Ramos (cell line): ENCODE results near the gene CD4.

Source experiments
- in situ Hi-C: fragments of 300-500 bp; cut with MboI; formaldehyde crosslinking; loops from one replicate; pipeline ENCODE4 v1.14.3; 2022; ENCODE audit warnings: low sequenced_read_pairs; ENCODE audit not compliant: unreplicated experiment

The CD4 gene

DNA sequence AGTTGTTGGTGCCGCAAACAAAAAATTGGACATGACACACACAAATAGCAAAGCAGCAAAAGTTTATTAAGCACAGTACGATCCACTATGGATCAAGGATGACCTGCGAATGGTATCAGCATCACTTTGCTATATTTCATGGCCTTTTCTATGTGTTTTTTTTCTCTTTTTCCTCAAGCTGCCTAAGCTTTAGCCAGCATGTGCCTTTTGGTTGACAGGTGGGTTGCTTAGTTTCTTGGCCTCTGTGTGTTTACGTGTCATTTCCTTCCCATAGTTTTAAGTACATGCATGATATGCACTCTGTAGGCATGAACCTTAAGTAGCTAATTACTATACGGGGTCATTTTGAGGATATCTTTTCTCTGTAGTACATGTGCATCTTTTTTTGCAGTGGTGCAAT, 9.8 kb downstream of the CD4 start:
- in situ Hi-C loops = no loop called here

DNA sequence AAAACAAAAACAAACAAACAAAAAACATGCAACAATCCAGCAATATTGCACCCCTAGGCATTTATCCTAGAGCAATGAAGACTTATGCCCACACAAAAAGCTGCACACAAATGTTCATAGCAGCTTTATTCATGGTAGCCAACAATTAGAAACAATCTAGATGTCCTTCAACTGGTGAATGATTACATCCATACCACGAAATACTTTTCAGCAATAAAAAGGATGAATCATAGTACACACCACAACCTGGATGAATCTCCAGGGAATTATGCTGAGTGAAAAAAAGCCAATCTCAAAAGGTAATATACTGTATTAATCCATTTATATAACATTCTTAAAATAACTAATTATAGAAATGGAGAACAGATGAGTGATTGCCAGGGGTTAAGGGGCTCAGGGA, 17.8 kb downstream of the CD4 start:
- in situ Hi-C loops = no loop called here

DNA sequence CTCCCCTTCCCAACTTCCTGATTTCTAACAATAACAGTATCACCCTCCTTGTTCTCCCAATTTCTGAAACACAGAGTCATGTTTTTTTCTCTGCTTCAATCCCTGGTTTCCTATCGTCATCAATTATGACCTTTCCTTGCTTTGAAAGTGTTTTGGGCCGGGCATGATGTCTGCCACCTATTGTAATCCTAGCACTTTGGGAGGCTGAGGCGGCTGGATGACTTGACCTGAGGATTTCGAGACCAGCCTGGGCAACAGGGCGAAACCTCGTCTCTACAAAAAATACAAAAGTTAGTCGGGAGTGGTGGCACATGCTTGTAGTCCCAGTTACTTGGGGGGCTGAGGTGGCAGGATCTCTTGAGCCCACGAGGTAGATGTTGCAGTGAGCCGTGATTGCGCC, 19.7 kb downstream of the CD4 start:
- in situ Hi-C loops = no loop called here

DNA sequence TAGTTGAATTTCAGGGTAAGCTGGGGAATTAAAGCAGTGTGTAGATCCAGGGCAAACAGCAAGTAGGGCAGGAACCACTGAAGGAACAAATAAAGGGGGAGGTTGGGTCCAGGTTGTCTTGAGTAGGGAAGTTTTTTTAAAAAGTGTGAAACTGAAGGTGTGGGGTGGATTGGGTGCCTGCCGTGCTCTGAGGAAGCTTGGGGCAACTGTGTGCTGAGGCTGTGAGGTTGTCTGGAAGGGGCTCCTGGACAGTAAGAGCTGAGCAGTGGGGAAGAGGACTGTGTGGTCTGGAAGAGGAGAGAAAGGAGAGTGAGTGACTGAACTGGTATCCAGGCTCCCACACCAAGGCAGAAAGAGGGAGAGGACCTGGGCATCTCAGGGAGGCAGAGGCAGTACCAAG, 21.4 kb downstream of the CD4 start:
- in situ Hi-C loops = no loop called here

DNA sequence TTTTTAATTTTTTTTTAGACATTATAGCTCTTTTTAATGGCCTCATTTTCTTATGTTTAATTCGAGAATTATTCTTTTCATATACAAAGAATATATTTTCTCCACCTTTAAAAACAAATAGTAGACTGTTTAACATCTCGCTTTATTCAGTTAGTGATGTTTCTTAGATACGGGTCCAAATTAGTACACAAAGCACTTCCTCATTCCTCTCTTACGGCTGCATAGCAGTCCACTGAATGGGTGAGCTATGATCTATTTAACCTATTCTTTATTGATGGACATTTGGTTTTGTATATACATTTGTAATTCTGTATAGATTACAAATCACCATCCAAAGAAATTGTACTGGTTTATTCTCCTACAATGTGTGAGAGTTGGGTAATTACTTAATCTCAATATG, 24.0 kb downstream of the CD4 start:
- in situ Hi-C loops = no loop called here

DNA sequence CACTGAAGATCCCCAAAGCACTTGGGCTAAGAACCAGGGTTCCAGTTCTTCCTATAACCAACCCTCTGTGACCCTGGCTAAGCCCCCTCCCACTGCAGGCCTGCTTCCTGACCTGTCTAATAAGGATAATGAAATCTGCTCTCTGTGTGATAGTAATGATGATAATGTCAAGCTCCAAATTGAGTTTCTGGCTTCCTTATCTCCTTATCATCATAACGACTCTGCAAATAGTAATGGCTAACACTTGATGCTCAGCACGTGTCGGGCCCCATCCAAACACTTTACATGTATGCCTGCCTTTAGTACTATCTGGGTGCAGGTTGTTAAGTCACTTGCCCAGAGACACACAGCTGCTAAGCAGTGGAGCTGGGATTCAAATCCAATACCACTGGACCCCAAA, 27.3 kb downstream of the CD4 start:
- in situ Hi-C loops = no loop called here

DNA sequence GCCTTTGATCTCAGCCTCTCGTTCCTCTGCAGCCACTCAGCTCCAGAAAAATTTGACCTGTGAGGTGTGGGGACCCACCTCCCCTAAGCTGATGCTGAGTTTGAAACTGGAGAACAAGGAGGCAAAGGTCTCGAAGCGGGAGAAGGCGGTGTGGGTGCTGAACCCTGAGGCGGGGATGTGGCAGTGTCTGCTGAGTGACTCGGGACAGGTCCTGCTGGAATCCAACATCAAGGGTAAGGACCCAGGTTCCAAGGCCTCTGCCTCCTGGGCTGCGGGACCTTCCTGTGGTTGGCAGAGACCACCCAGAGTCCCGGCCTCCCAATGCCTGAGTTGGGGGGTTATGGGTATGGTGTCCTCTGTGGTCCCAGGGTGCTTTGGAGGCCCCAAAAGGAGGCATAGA, 27.8 kb downstream of the CD4 start:
- in situ Hi-C loops = no loop called here

DNA sequence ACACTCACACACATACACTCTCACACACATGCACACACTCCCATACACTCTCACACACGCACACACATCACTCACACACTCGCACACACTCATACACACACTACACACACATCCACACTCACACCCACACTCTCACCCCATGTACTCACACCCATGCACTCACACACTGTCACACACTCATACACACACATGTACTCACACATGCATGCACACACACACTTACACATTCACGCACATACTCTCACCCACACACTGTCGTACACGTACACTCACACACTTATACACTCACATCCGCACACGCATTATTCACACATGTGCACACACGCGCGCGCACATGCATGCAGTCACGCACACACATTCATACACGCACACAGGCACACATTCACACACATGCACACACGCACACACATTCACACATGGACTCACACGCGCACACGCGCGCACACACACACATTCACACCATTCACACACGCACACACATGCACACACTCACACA, 28.4 kb downstream of the CD4 start:
- in situ Hi-C loops = no loop called here

DNA sequence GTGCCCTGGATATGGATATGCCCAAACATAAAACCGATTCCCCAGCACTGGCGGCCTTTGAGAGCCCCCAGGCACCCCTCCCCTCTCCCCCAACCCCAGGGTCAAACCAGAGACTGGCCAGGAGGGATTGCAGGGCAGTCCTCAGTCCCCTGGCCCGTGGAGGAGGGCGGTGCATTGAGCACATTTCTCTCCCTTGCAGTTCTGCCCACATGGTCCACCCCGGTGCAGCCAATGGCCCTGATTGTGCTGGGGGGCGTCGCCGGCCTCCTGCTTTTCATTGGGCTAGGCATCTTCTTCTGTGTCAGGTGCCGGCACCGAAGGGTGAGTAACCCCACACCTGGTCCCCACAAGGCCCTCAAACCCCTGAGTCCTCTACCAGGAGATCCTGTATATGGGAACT, 28.9 kb downstream of the CD4 start:
- in situ Hi-C loops = no loop called here

DNA sequence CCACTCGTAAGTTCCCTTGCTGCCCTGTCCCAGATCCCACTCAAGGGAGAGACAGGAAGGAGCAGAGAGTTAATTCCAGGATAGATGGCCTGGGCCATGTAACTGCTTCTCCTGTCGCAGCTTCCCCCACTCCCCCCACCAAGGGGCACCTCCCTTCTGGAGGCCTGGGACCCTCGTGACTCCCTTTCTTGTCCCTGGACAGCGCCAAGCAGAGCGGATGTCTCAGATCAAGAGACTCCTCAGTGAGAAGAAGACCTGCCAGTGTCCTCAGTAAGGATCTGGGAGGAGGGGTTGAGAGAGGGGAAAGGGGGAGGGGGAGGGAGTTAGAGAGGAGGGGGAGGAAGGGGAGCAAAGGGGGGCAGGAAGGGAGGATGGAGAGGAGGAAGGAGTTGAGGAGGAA, 29.3 kb downstream of the CD4 start:
- in situ Hi-C loops = no loop called here

DNA sequence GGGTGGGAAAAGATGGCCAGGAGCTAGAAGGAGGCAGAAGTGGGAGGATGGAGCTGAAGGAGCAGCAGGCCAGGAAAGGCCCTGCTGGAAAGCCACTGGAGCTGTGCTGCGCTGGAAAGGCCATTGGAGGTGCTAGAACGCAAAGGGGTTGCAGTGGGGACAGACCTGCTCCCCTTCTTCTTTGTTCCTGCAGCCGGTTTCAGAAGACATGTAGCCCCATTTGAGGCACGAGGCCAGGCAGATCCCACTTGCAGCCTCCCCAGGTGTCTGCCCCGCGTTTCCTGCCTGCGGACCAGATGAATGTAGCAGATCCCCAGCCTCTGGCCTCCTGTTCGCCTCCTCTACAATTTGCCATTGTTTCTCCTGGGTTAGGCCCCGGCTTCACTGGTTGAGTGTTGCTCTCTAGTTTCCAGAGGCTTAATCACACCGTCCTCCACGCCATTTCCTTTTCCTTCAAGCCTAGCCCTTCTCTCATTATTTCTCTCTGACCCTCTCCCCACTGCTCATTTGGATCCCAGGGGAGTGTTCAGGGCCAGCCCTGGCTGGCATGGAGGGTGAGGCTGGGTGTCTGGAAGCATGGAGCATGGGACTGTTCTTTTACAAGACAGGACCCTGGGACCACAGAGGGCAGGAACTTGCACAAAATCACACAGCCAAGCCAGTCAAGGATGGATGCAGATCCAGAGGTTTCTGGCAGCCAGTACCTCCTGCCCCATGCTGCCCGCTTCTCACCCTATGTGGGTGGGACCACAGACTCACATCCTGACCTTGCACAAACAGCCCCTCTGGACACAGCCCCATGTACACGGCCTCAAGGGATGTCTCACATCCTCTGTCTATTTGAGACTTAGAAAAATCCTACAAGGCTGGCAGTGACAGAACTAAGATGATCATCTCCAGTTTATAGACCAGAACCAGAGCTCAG, 30.0 kb downstream of the CD4 start:
- in situ Hi-C loops = loop anchor here (5.0 kb wide), 1 partner anchor 67 kb away; the partner anchor contains the start of gene MLF2

DNA sequence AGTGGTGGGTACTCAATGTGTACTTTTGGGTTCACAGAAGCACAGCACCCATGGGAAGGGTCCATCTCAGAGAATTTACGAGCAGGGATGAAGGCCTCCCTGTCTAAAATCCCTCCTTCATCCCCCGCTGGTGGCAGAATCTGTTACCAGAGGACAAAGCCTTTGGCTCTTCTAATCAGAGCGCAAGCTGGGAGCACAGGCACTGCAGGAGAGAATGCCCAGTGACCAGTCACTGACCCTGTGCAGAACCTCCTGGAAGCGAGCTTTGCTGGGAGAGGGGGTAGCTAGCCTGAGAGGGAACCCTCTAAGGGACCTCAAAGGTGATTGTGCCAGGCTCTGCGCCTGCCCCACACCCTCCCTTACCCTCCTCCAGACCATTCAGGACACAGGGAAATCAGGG, 30.8 kb downstream of the CD4 start:
- in situ Hi-C loops = loop anchor here (5.0 kb wide), 1 partner anchor 68 kb away; the partner anchor contains the start of gene MLF2

DNA sequence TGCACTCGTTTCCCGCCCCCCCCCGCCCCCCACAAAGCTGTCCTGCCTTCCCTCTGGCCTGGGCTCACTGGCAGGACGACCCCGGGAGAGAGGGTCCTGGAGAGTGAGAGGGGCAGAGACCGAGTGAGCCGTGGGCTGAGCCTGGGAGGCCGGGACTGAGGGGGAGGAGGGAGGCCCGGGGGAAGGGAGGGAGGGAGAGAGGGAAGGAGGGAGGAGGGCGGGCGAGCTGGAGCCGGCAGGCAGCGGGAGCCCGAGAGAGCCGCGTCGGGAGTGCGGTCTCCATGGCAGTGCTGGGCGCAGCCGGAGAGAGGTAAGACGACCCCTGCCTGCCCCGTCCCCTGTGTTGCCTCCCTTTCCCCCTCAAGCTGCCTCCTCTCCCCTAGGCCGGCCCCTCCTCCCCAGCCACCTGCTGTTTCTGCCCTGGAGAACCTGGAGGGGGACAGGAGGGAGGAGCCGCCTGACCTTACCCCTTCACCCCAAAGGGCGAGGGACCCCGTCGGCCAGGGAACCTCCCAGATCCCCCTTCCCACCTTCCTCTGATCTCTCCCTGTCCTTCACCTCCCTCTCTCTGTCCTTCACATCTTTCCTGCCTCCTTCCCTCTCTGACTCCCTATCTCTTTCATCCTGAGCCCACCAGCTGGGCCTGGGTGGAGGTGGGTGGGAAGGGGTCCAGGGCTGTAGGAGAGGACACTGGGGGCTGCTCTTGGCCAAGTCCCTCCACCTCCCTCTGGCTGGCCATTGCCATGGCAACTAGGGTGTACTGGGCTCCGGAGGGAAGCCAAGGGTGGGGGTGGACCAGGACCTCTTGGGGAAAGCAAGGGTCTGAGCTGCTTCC, 32.5 kb downstream of the CD4 start, which contains the start of gene GPR162:
TSS of gene GPR162 (plus strand) at position 231 of the 835 bp plus-strand sequence. CDS start 2,078 bp downstream, outside the sequence.
- in situ Hi-C loops = loop anchor here (5.0 kb wide), 1 partner anchor 70 kb away; the partner anchor contains the start of gene MLF2

DNA sequence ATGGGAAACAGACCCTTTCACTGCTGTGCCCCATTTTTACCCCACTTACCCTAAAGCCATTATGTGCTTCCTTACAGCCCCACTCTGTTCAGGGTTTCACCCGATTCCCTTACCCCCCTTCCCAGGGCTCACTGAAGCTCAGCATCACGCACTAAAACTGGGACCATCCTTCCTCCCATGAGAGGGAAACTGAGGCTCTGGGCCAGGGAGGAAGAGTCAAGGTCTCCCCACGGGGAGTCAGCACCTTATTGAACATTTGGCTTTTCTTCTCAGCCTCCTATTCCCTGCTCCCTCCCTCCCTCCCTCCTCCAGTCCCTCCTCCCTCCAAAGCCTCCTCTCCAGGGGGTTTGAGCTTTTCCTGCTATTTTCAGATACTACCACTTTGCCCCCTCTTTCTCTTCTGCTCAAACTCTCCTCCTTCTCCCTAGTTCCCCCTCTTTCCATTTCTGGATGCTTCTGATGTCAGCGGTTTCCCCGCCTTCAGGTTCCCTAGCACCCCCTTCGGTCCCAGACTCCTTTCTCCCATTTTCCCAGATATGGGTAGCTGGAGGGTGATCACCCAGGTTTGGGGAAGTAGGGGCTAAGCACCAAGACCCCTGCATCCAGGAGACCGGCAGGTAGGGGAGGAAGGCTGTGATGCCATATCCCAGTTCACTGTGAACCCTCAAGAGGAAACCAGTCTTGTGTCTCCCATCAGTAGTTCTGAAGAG, 33.3 kb downstream of the CD4 start:
- in situ Hi-C loops = loop anchor here (5.0 kb wide), 1 partner anchor 70 kb away; the partner anchor contains the start of gene MLF2

DNA sequence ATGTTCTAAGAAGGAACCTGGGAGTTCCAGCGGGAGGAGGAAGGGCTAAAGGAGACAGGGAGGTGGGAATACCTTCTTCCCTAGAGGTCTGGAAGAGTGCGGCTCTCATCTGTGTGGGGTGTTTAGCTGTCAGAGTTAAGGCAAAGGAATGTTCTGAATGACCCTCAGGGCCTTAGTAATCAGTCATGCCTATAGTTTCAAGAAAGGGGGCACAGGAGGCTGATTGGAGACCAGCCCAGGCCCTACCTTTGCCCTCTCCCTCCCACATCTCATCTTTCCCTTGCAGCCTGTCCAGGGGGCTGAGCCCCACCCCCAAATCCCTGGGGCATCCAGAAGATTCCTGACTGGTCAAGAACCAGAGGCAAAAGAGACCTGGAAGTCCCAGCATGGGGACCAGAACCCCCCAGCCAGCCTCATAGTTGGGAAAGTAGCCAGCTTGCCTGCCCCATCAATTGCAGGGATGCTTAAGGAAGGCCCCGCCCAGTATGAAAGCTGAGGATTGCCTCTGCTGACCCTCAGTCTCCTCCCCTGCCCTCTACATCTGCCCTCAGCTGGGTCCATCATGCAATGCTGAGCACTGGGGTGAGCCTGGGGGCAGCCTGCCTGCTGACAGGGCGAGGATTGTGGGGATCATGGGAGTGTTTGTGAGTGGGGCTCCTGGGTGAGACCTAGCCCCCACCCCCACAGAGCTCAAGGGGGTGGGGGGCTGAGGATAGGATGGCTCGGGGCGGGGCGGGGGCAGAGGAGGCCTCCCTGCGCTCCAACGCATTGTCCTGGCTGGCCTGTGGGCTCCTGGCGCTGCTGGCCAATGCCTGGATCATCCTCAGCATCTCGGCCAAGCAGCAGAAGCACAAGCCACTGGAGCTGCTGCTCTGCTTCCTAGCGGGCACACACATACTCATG, 34.1 kb downstream of the CD4 start:
- in situ Hi-C loops = loop anchor here (5.0 kb wide), 1 partner anchor 71 kb away; the partner anchor contains the start of gene MLF2

DNA sequence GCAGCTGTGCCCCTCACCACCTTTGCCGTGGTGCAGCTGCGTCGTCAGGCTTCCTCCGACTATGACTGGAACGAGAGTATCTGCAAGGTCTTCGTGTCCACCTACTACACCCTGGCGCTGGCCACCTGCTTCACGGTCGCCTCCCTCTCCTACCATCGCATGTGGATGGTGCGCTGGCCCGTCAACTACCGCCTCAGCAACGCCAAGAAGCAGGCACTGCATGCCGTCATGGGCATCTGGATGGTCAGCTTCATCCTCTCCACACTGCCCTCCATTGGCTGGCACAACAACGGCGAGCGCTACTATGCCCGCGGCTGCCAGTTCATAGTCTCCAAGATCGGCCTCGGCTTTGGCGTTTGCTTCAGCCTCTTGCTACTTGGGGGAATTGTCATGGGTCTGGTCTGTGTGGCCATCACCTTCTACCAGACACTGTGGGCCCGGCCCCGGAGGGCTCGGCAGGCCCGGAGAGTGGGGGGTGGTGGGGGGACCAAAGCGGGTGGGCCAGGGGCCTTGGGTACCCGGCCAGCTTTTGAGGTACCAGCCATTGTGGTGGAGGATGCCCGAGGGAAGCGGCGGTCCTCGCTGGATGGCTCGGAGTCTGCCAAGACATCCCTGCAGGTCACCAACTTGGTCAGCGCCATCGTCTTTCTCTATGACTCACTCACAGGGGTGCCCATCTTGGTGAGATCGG, 34.9 kb downstream of the CD4 start:
- in situ Hi-C loops = loop anchor here (5.0 kb wide), 1 partner anchor 72 kb away; the partner anchor contains the start of gene MLF2

DNA sequence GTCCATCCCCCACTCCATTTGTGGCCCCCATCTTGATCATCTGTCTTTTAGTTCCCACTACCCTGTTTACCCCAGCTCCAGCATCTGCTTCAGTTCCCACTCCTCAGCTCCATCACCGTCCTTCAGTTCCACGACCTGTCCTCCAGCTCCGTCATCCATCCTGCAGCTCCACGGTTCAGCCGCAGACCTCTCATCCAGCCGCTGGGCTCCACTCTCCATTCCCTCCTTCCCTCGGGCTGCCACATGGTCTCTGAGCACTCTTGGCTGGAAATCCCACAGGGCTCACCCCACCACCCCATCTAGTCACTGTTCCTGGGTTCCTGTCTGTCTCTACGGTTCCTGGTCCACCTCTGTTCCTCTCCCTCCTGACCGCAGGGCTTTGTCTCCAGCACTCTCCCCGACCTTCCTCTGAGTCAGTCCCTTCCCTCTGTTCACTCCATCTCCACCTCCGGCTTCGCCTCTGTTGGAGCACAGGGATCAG, 35.6 kb downstream of the CD4 start:
- in situ Hi-C loops = loop anchor here (5.0 kb wide), 1 partner anchor 73 kb away; the partner anchor contains the start of gene MLF2
